K562 (cell line): ENCODE data around the gene PAIP2. TPM values are rescaled to one million over a fixed set of nuclear protein-coding genes. Genes with fewer than 3 reads are reported as not detected.
A peak's percentile ranks its signal among the peaks of the same experiment; 100 is the strongest.

ENCODE experiments used
- ARNT ChIP-seq, 2 experiments: fragments of 450-650 bp; IDR thresholded peaks; 2 replicates each; pipeline ENCODE4 v1.6.1; 2016; ENCODE audit warnings: mild to moderate bottlenecking in 1 of 2
- CEBPZ ChIP-seq: fragments of 150-350 bp; IDR thresholded peaks from 2 replicates; pipeline ENCODE4 v1.6.1; 2014; ENCODE audit warnings: low read depth, mild to moderate bottlenecking, low read length, borderline replicate concordance
- CREBBP ChIP-seq: IDR thresholded peaks from one replicate; pipeline ENCODE4 v1.6.1; 2012; ENCODE audit warnings: low read depth, mild to moderate bottlenecking, control low read depth, inconsistent platforms, low read length
- ELF4 ChIP-seq: fragments of 450-650 bp; formaldehyde crosslinking; IDR thresholded peaks from 2 replicates; pipeline ENCODE4 v1.4.0; 2022; ENCODE audit warnings: missing genetic modification characterization
- GTF2E2 ChIP-seq: fragments of 200-800 bp; sonication (Bioruptor generic); IDR thresholded peaks from 2 replicates; pipeline ENCODE4 v1.6.1; 2016; ENCODE audit warnings: missing genetic modification characterization, missing compliant biosample characterization
- HDAC3 ChIP-seq: fragments of 450-650 bp; IDR thresholded peaks from 2 replicates; pipeline ENCODE4 v1.6.1; 2018; ENCODE audit warnings: borderline replicate concordance, mild to moderate bottlenecking, moderate library complexity; ENCODE audit not compliant: partially characterized antibody
- KLF16 ChIP-seq: IDR thresholded peaks from 2 replicates; pipeline ENCODE4 v1.6.1; 2016; ENCODE audit warnings: antibody characterized with exemption
- LCOR ChIP-seq: sonication (generic); formaldehyde crosslinking; IDR thresholded peaks from 2 replicates; pipeline ENCODE4 v1.8.0; 2022; ENCODE audit warnings: mild to moderate bottlenecking, missing genetic modification reagents
- MGA ChIP-seq: fragments of 450-650 bp; IDR thresholded peaks from 2 replicates; pipeline ENCODE4 v1.6.1; 2016; ENCODE audit warnings: mild to moderate bottlenecking, moderate library complexity
- MXI1 ChIP-seq: IDR thresholded peaks from 2 replicates; pipeline ENCODE4 v1.6.1; 2011; ENCODE audit warnings: low read depth, mild to moderate bottlenecking, improper control_type of control experiment, low read length
- PCBP2 ChIP-seq: fragments of 200-400 bp; formaldehyde crosslinking; IDR thresholded peaks from 2 replicates; pipeline ENCODE4 v1.6.1; 2018; ENCODE audit warnings: low read length, low read depth, mild to moderate bottlenecking, moderate library complexity; ENCODE audit not compliant: poor library complexity, severe bottlenecking
- SPI1 ChIP-seq: IDR thresholded peaks from 2 replicates; pipeline ENCODE4 v1.6.1; 2011; ENCODE audit warnings: low read depth, low read length, control low read depth, borderline replicate concordance
- ZNF354B ChIP-seq: fragments of 250-450 bp; sonication (Bioruptor Pico); IDR thresholded peaks from 2 replicates; pipeline ENCODE4 v1.4.0; 2020
- polyA plus RNA-seq, 8 experiments: library from polyadenylated mRNA; depleted of rRNA in 4 of 8; stranded (reverse) in 5 of 8; unstranded in 3 of 8; fragments of >200 nt; fragmentation: Nextera tagmentation in 2 of 8; fragmentation: Illumina TruSeq in 1 of 8; extraction: Ambion mirVana in 2 of 8; extraction: Trizol in 1 of 8; gene quantifications; 2 replicates each; pipeline versions ENCODE4 v1.2.1 to v1.2.3, GENCODE V29; 2011 to 2014; ENCODE audit warnings: inconsistent platforms in 1 of 8, missing spikeins in 1 of 8
- total RNA-seq, 7 experiments: library from RNA; depleted of rRNA in 6 of 7; stranded (reverse); fragments of >200 nt in 6 of 7; fragmentation: Illumina TruSeq in 2 of 7; extraction: Trizol in 2 of 7; gene quantifications; 2 replicates each; pipeline versions ENCODE4 v1.2.1 to v1.2.3, GENCODE V29; 2011 to 2021; ENCODE audit warnings: low replicate concordance in 1 of 7

Gene PAIP2
- total and polyA plus RNA-seq, 9 of the 15 experiments (the other 6 are each of a cell fraction or from before 2014, with no cell fraction given), result 78.3 to 187 (median 128) TPM

- TF ChIP-seq CREBBP (no peak), LCOR (CRISPR knock-in tag) (peak; percentile 69; the same call in 1 of the 2 replicates), ARNT (IDR thresholded peaks at IDR 0.05) (no peak), CEBPZ (no peak), GTF2E2 (tag) (peak; percentile 34; the same call in 1 of the 2 replicates), MGA (no peak; the same call in 1 of the 2 replicates), PCBP2 (no peak), ELF4 (CRISPR knock-in tag) (no peak), ZNF354B (CRISPR knock-in tag) (no peak), SPI1 (no peak), MXI1 (0 out of 2 replicates have a peak, but pooled peaks have one; percentile 67), HDAC3 (peak; percentile 58), KLF16 (no peak)
These were observed 47.1 kb upstream of the PAIP2 start (continued) for GRCh38 chr5:139294374-139295165.
